Left ventricle myocardium inferior (tissue), 1 donor: ENCODE data around the gene COL25A1. TPM values are rescaled to one million over a fixed set of nuclear protein-coding genes. Genes with fewer than 3 reads are reported as not detected.

ENCODE experiments used
- DNase-seq: peaks from one replicate; pipeline ENCODE4 v3.0.0-alpha.2; 2020
- H3K27ac ChIP-seq: fragments of 200-600 bp; replicated peaks from 2 replicates; pipeline ENCODE4 v1.8.0; 2021
- H3K27me3 ChIP-seq: fragments of 200-600 bp; 2 replicates; pipeline ENCODE4 v1.8.0; 2021; ENCODE audit warnings: low read depth
- H3K36me3 ChIP-seq: fragments of 200-600 bp; 2 replicates; pipeline ENCODE4 v1.8.0; 2021
- H3K4me1 ChIP-seq: fragments of 200-600 bp; 2 replicates; pipeline ENCODE4 v1.8.0; 2021
- H3K4me3 ChIP-seq: fragments of 200-600 bp; 2 replicates; pipeline ENCODE4 v1.8.0; 2021; ENCODE audit warnings: mild to moderate bottlenecking, moderate library complexity
- H3K9me3 ChIP-seq: fragments of 200-600 bp; replicated peaks from 2 replicates; pipeline ENCODE4 v1.8.0; 2021
- CTCF ChIP-seq: fragments of 200-600 bp; IDR thresholded peaks from 2 replicates; pipeline ENCODE4 v1.8.0; 2021; ENCODE audit warnings: antibody characterized with exemption, mild to moderate bottlenecking, borderline replicate concordance
- intact Hi-C: fragments of 100-400 bp; cut with micrococcal nuclease; formaldehyde crosslinking; loops from one replicate; pipeline ENCODE4 v1.11.0; 2022
- total RNA-seq: library from RNA; stranded (reverse); fragmentation: NEBNext Ultra II Directional; extraction: Animal tissue kit (Norgen Biotek cat#: 25700); gene quantifications from one replicate; pipeline ENCODE4 v1.2.1, GENCODE V29; 2021
- donor health status: DM: no; HTN: yes; CAD: no; lungs with severe emphysema.

The COL25A1 gene
- total RNA-seq, 1 donor from 2014 or later = 0.77 TPM

- DNase-seq = no peak
- Histone ChIP-seq H3K36me3 (no peaks in the 10 kb centered on the region), H3K9me3 (no peaks in the 10 kb centered on the region), H3K27ac (no peak overlapping the region), H3K4me3 (no peak overlapping the region), H3K27me3 (no peaks in the 10 kb centered on the region), H3K4me1 (peaks cover 7% of the 10 kb centered on the region)
- TF ChIP-seq CTCF = no peak
- intact Hi-C loops = no loop called here
Measured at GRCh38 chr4:109010521-109010920, 291.9 kb downstream of the COL25A1 start.

- no peak for DNase-seq
- no peaks in the 10 kb centered on the region for H3K27me3 ChIP-seq
- H3K4me1 ChIP-seq = peaks cover 7% of the 10 kb centered on the region
- no peak overlapping the region for H3K27ac ChIP-seq
- no peak overlapping the region for H3K4me3 ChIP-seq
- H3K36me3 ChIP-seq = no peaks in the 10 kb centered on the region
- intact Hi-C loops = no loop called here
- no peak for TF ChIP-seq CTCF
- no peaks in the 10 kb centered on the region for H3K9me3 ChIP-seq
Measured at GRCh38 chr4:109009909-109010308, 292.5 kb downstream of the COL25A1 start.

- intact Hi-C loops = no loop called here
- no peak overlapping the region for H3K4me3 ChIP-seq
- no peak for DNase-seq
- TF ChIP-seq CTCF = no peak
- no peaks in the 10 kb centered on the region for H3K27me3 ChIP-seq
- no peaks in the 10 kb centered on the region for H3K36me3 ChIP-seq
- H3K4me1 ChIP-seq = peaks cover 7% of the 10 kb centered on the region
- no peaks in the 10 kb centered on the region for H3K9me3 ChIP-seq
- H3K27ac ChIP-seq = no peak overlapping the region
Measured at GRCh38 chr4:109007976-109008375, 294.5 kb downstream of the COL25A1 start.

- intact Hi-C loops = no loop called here
- no peak overlapping the region for H3K4me3 ChIP-seq
- H3K4me1 ChIP-seq = peaks cover 7% of the 10 kb centered on the region
- H3K27me3 ChIP-seq = no peaks in the 10 kb centered on the region
- no peaks in the 10 kb centered on the region for H3K9me3 ChIP-seq
- H3K27ac ChIP-seq = no peak overlapping the region
- H3K36me3 ChIP-seq = no peaks in the 10 kb centered on the region
- TF ChIP-seq CTCF = no peak
- DNase-seq = no peak
Measured at GRCh38 chr4:109005523-109005922, 296.9 kb downstream of the COL25A1 start.

DNA sequence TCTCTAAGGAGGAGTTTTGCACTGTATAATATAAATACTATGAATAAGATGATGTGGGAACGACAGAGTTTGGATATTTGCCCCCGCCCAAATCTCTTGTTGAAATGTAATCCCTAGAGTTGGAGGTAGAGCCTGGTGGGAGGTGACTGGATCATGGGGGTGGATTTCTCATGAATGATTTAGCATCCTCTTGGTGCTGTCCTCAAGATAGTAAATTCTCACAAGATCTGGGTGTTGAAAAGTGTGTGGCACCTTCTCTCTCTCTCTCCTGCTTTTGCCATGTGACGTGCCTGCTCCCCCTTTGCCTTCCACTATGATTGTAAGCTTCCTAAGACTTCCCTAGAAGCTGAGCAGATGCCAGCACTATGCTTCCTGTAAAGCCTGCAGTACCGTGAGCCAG, 298.0 kb downstream of the COL25A1 start:
- Histone ChIP-seq H3K4me1 (no peaks in the 10 kb centered on the region), H3K27ac (no peak overlapping the region), H3K27me3 (no peaks in the 10 kb centered on the region), H3K36me3 (no peaks in the 10 kb centered on the region), H3K4me3 (no peak overlapping the region), H3K9me3 (no peaks in the 10 kb centered on the region)
- TF ChIP-seq CTCF = no peak
- no peak for DNase-seq
- intact Hi-C loops = no loop called here

GRCh38 chr4:109003964-109004363, 298.5 kb downstream of the COL25A1 start:
- Histone ChIP-seq H3K4me3 (no peak overlapping the region), H3K27ac (no peak overlapping the region), H3K4me1 (no peaks in the 10 kb centered on the region), H3K36me3 (no peaks in the 10 kb centered on the region), H3K27me3 (no peaks in the 10 kb centered on the region), H3K9me3 (peaks cover 1% of the 10 kb centered on the region)
- no peak for DNase-seq
- intact Hi-C loops = no loop called here
- no peak for TF ChIP-seq CTCF
